ENCODE results near the gene GGA2. TPM values are rescaled to one million over a fixed set of nuclear protein-coding genes. Genes with fewer than 3 reads are reported as not detected.

GGA2 gene
- total RNA-seq, 5 donors from 2014 or later (not counting 1 experiment from before 2014, with no cell fraction given) = 84.0 to 146 (median 99.6) TPM

GRCh38 chr16:23501291-23501690 lies 9.0 kb downstream of the GGA2 start:
- Histone ChIP-seq H3K4me3 (ENCODE audit: control insufficient read depth in 1 of 2, extremely low read depth in 1 of 2, low read length in 1 of 2) (no peak overlapping the region), H3K4me1 (ENCODE audit: control insufficient read depth in 1 of 2, extremely low read depth in 1 of 2, insufficient read depth in 2 of 2, low read length in 2 of 2) (peaks cover 2 to 49% of the 10 kb centered on the region in 2 experiments), H3K9me3 (no peaks in the 10 kb centered on the region), H3K36me3 (ENCODE audit: control insufficient read depth in 2 of 2, extremely low read depth in 1 of 2, insufficient read depth in 1 of 2, low read length in 1 of 2) (peaks cover 0 to 5% of the 10 kb centered on the region in 2 donors), H3K27me3 (replicated peaks in 1 of 2; ENCODE audit: control insufficient read depth in 2 of 2, extremely low read depth in 1 of 2, insufficient read depth in 2 of 2, low read length in 1 of 2) (no peaks in the 10 kb centered on the region), H3K27ac (ENCODE audit: low read length) (no peak overlapping the region)
- H3K4me1 Mint-ChIP-seq = peaks cover 54 to 86% (median 86%) of the 10 kb centered on the region in 3 donors
- POLR2A ChIA-PET = no interaction called here
- ATAC-seq (replicated peaks in 1 of 4) (no peak), DNase-seq (no peak)
- CTCF ChIA-PET = no interaction called here
- 83% methylated on average over 2 of the region's 5 CpGs for WGBS (ENCODE audit: insufficient coverage)
- H3K9me3 Mint-ChIP-seq = no peaks in the 10 kb centered on the region
- H3K4me3 Mint-ChIP-seq = no peak overlapping the region
- H3K36me3 Mint-ChIP-seq = peaks cover 6% of the 10 kb centered on the region
- H3K27me3 Mint-ChIP-seq = no peaks in the 10 kb centered on the region
- no peak overlapping the region for H3K27ac Mint-ChIP-seq

- H3K9me3 Mint-ChIP-seq = no peaks in the 10 kb centered on the region
- Histone ChIP-seq H3K4me3 (ENCODE audit: control insufficient read depth in 1 of 2, extremely low read depth in 1 of 2, low read length in 1 of 2) (no peak overlapping the region), H3K27ac (ENCODE audit: low read length) (no peak overlapping the region), H3K27me3 (replicated peaks in 1 of 2; ENCODE audit: control insufficient read depth in 2 of 2, extremely low read depth in 1 of 2, insufficient read depth in 2 of 2, low read length in 1 of 2) (no peaks in the 10 kb centered on the region), H3K36me3 (ENCODE audit: control insufficient read depth in 2 of 2, extremely low read depth in 1 of 2, insufficient read depth in 1 of 2, low read length in 1 of 2) (peaks cover 0 to 5% of the 10 kb centered on the region in 2 donors), H3K9me3 (no peaks in the 10 kb centered on the region), H3K4me1 (ENCODE audit: control insufficient read depth in 1 of 2, extremely low read depth in 1 of 2, insufficient read depth in 2 of 2, low read length in 2 of 2) (peaks cover 0 to 45% of the 10 kb centered on the region in 2 experiments)
- ATAC-seq (replicated peaks in 1 of 4) (no peak), DNase-seq (no peak)
- H3K4me1 Mint-ChIP-seq = peaks cover 49 to 83% (median 81%) of the 10 kb centered on the region in 3 donors
- ChIA-PET CTCF (no interaction called here), POLR2A (interaction anchor here in 1 of 2 donors (0.5 kb wide), 1 partner anchor 37 kb away, joined by 3 read pairs; no protein-coding TSS in a partner anchor)
- no peak overlapping the region for H3K27ac Mint-ChIP-seq
- no peak overlapping the region for H3K4me3 Mint-ChIP-seq
- H3K27me3 Mint-ChIP-seq = no peaks in the 10 kb centered on the region
- 90% methylated on average over 2 of the region's 4 CpGs for WGBS (ENCODE audit: insufficient coverage)
- peaks cover 6% of the 10 kb centered on the region for H3K36me3 Mint-ChIP-seq
Observed at GRCh38 chr16:23500862-23501225, 9.4 kb downstream of the GGA2 start.

GRCh38 chr16:23500212-23500861 lies 10.0 kb downstream of the GGA2 start:
- 97% methylated on average over 18 of the region's 20 CpGs for WGBS (ENCODE audit: insufficient coverage)
- peaks cover 0 to 40% of the 10 kb centered on the region in 2 experiments for H3K4me1 ChIP-seq (ENCODE audit: control insufficient read depth in 1 of 2, extremely low read depth in 1 of 2, insufficient read depth in 2 of 2, low read length in 2 of 2)
- POLR2A ChIA-PET = interaction anchor here in 1 of 2 donors (0.5 kb wide), 1 partner anchor 36 kb away, joined by 3 read pairs; no protein-coding TSS in a partner anchor
- ATAC-seq (replicated peaks in 1 of 4) (no peak), DNase-seq (no peak)
- Mint-ChIP-seq H3K36me3 (peaks cover 10% of the 10 kb centered on the region), H3K27me3 (no peaks in the 10 kb centered on the region), H3K27ac (no peak overlapping the region), H3K4me3 (no peak overlapping the region), H3K4me1 (peaks cover 46 to 78% (median 77%) of the 10 kb centered on the region in 3 donors), H3K9me3 (no peaks in the 10 kb centered on the region)
- no peaks in the 10 kb centered on the region for H3K27me3 ChIP-seq (replicated peaks in 1 of 2; ENCODE audit: control insufficient read depth in 2 of 2, extremely low read depth in 1 of 2, insufficient read depth in 2 of 2, low read length in 1 of 2)
- no peaks in the 10 kb centered on the region for H3K9me3 ChIP-seq
- no peak overlapping the region for H3K4me3 ChIP-seq (ENCODE audit: control insufficient read depth in 1 of 2, extremely low read depth in 1 of 2, low read length in 1 of 2)
- H3K36me3 ChIP-seq (ENCODE audit: control insufficient read depth in 2 of 2, extremely low read depth in 1 of 2, insufficient read depth in 1 of 2, low read length in 1 of 2) = peaks cover 0 to 10% of the 10 kb centered on the region in 2 donors
- CTCF ChIA-PET = no interaction called here
- H3K27ac ChIP-seq (ENCODE audit: low read length) = no peak overlapping the region

- no peaks in the 10 kb centered on the region for H3K9me3 ChIP-seq
- DNase-seq (no peak), ATAC-seq (replicated peaks in 1 of 4) (no peak)
- H3K36me3 ChIP-seq (ENCODE audit: control insufficient read depth in 2 of 2, extremely low read depth in 1 of 2, insufficient read depth in 1 of 2, low read length in 1 of 2) = peaks cover 0 to 14% of the 10 kb centered on the region in 2 donors
- Mint-ChIP-seq H3K4me1 (peaks cover 40 to 72% (median 72%) of the 10 kb centered on the region in 3 donors), H3K36me3 (peaks cover 13% of the 10 kb centered on the region), H3K9me3 (no peaks in the 10 kb centered on the region), H3K27ac (no peak overlapping the region), H3K4me3 (no peak overlapping the region), H3K27me3 (no peaks in the 10 kb centered on the region)
- CTCF ChIA-PET = no interaction called here
- peaks cover 0 to 35% of the 10 kb centered on the region in 2 experiments for H3K4me1 ChIP-seq (ENCODE audit: control insufficient read depth in 1 of 2, extremely low read depth in 1 of 2, insufficient read depth in 2 of 2, low read length in 2 of 2)
- H3K27me3 ChIP-seq (replicated peaks in 1 of 2; ENCODE audit: control insufficient read depth in 2 of 2, extremely low read depth in 1 of 2, insufficient read depth in 2 of 2, low read length in 1 of 2) = no peaks in the 10 kb centered on the region
- no peak overlapping the region for H3K27ac ChIP-seq (ENCODE audit: low read length)
- H3K4me3 ChIP-seq (ENCODE audit: control insufficient read depth in 1 of 2, extremely low read depth in 1 of 2, low read length in 1 of 2) = no peak overlapping the region
- WGBS (ENCODE audit: insufficient coverage) = 94% methylated on average over 6 of the region's 7 CpGs
- POLR2A ChIA-PET = interaction anchor here in 1 of 2 donors (0.7 kb wide), 1 partner anchor 8 kb away, joined by 3 read pairs; no protein-coding TSS in a partner anchor
Observed at GRCh38 chr16:23499801-23500200, 10.5 kb downstream of the GGA2 start.

- DNase-seq = no peak
- Mint-ChIP-seq H3K27ac (no peak overlapping the region), H3K27me3 (no peaks in the 10 kb centered on the region), H3K4me3 (no peak overlapping the region), H3K36me3 (peaks cover 16% of the 10 kb centered on the region), H3K9me3 (no peaks in the 10 kb centered on the region), H3K4me1 (peaks cover 36 to 63% (median 62%) of the 10 kb centered on the region in 3 donors)
- Histone ChIP-seq H3K9me3 (no peaks in the 10 kb centered on the region), H3K4me1 (ENCODE audit: control insufficient read depth in 1 of 2, extremely low read depth in 1 of 2, insufficient read depth in 2 of 2, low read length in 2 of 2) (peaks cover 0 to 26% of the 10 kb centered on the region in 2 experiments), H3K27me3 (replicated peaks in 1 of 2; ENCODE audit: control insufficient read depth in 2 of 2, extremely low read depth in 1 of 2, insufficient read depth in 2 of 2, low read length in 1 of 2) (no peaks in the 10 kb centered on the region), H3K4me3 (ENCODE audit: control insufficient read depth in 1 of 2, extremely low read depth in 1 of 2, low read length in 1 of 2) (no peak overlapping the region), H3K27ac (ENCODE audit: low read length) (no peak overlapping the region), H3K36me3 (ENCODE audit: control insufficient read depth in 2 of 2, extremely low read depth in 1 of 2, insufficient read depth in 1 of 2, low read length in 1 of 2) (peaks cover 5 to 21% of the 10 kb centered on the region in 2 donors)
- POLR2A ChIA-PET = interaction anchor here in 1 of 2 donors (0.7 kb wide), 2 partner anchors 9 to 50 kb away, joined by 3 read pairs; no protein-coding TSS in a partner anchor
- CTCF ChIA-PET = no interaction called here
- 100% methylated on average over 8 of the region's 11 CpGs for WGBS (ENCODE audit: insufficient coverage)
- no peak for ATAC-seq (replicated peaks in 1 of 4)
Observed at GRCh38 chr16:23498863-23499262, 11.4 kb downstream of the GGA2 start.

- DNase-seq = no peak
- POLR2A ChIA-PET = no interaction called here
- no peaks in the 10 kb centered on the region for H3K27me3 Mint-ChIP-seq
- Histone ChIP-seq H3K27ac (ENCODE audit: low read length) (no peak overlapping the region), H3K4me1 (ENCODE audit: control insufficient read depth in 1 of 2, extremely low read depth in 1 of 2, insufficient read depth in 2 of 2, low read length in 2 of 2) (peaks cover 0 to 20% of the 10 kb centered on the region in 2 experiments), H3K9me3 (no peaks in the 10 kb centered on the region), H3K36me3 (ENCODE audit: control insufficient read depth in 2 of 2, extremely low read depth in 1 of 2, insufficient read depth in 1 of 2, low read length in 1 of 2) (peaks cover 12 to 34% of the 10 kb centered on the region in 2 donors), H3K27me3 (replicated peaks in 1 of 2; ENCODE audit: control insufficient read depth in 2 of 2, extremely low read depth in 1 of 2, insufficient read depth in 2 of 2, low read length in 1 of 2) (no peaks in the 10 kb centered on the region), H3K4me3 (ENCODE audit: control insufficient read depth in 1 of 2, extremely low read depth in 1 of 2, low read length in 1 of 2) (no peak overlapping the region)
- no peak for ATAC-seq (replicated peaks in 1 of 4)
- no peak overlapping the region for H3K27ac Mint-ChIP-seq
- CTCF ChIA-PET = no interaction called here
- H3K4me3 Mint-ChIP-seq = no peak overlapping the region
- H3K4me1 Mint-ChIP-seq = peaks cover 31 to 51% (median 51%) of the 10 kb centered on the region in 3 donors
- H3K9me3 Mint-ChIP-seq = no peaks in the 10 kb centered on the region
- peaks cover 27% of the 10 kb centered on the region for H3K36me3 Mint-ChIP-seq
- WGBS (ENCODE audit: insufficient coverage) = 97% methylated on average over 3 of the region's 6 CpGs
Observed at GRCh38 chr16:23497543-23497868, 12.8 kb downstream of the GGA2 start.
